Fibroblast of lung (primary cell): ENCODE data around the gene RXRA.

Experiments used
- EZH2 ChIP-seq: IDR thresholded peaks from 2 replicates; pipeline ENCODE4 v1.5.1; 2012; ENCODE audit warnings: low read length, control low read depth, mild to moderate bottlenecking; ENCODE audit errors: missing control alignments
- TF ChIP-seq, protein P1 (sequence below), 2 donors: IDR thresholded peaks in 1 of 2; conservative IDR thresholded peaks in 1 of 2; 1 replicate in 1 of 2; 2 replicates in 1 of 2; pipeline ENCODE4 v1.5.1; 2011 to 2012; ENCODE audit warnings: low read length in 2 of 2, control low read depth in 1 of 2, inconsistent platforms in 1 of 2, low read depth in 1 of 2, mild to moderate bottlenecking in 1 of 2

DNA sequence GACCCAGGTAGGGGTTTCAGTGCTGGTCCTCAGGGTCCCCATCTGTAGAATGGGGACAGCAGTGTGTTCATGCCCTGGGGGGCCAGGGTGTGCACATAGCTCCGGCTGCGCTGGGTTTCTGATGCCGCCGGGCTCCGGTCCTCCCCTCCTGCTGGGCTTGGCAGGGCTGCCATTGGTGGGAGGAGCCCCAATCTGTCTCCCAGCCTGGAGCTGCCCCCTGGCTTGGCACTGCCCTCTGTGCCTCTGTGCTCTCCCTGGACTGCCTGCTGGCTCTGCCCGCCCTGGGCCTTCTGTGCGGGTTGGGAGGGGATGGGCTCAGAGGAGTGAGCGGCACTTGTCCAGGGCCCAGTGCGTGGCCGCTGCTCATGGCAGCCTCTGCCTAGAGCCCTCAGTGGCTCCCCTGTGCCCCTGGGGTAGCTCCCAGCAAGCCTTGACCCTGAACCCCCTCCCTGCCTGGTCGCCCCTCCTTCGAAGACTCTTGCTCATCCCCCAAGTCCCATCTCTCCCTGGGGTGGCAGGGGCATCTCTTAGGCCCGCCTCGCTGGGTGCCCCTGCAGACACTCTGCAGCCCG is 35.7 kb downstream of the RXRA start:
- TF ChIP-seq, protein P1, sequence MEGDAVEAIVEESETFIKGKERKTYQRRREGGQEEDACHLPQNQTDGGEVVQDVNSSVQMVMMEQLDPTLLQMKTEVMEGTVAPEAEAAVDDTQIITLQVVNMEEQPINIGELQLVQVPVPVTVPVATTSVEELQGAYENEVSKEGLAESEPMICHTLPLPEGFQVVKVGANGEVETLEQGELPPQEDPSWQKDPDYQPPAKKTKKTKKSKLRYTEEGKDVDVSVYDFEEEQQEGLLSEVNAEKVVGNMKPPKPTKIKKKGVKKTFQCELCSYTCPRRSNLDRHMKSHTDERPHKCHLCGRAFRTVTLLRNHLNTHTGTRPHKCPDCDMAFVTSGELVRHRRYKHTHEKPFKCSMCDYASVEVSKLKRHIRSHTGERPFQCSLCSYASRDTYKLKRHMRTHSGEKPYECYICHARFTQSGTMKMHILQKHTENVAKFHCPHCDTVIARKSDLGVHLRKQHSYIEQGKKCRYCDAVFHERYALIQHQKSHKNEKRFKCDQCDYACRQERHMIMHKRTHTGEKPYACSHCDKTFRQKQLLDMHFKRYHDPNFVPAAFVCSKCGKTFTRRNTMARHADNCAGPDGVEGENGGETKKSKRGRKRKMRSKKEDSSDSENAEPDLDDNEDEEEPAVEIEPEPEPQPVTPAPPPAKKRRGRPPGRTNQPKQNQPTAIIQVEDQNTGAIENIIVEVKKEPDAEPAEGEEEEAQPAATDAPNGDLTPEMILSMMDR (conservative IDR thresholded peaks at IDR 0.05 in 1 of 2, IDR thresholded peaks at IDR 0.05 in 1 of 2; ENCODE audit: low read depth in 1 of 2, low read length in 2 of 2), result no peak
- TF ChIP-seq EZH2, result no peak
